ENCODE results near the gene PCDHGB5.
"Not testable (repeated sequence)": the region's sequence is repeated elsewhere in the genome, so short reads cannot be mapped to it uniquely, and the experiment has no call there.

The PCDHGB5 gene

DNA sequence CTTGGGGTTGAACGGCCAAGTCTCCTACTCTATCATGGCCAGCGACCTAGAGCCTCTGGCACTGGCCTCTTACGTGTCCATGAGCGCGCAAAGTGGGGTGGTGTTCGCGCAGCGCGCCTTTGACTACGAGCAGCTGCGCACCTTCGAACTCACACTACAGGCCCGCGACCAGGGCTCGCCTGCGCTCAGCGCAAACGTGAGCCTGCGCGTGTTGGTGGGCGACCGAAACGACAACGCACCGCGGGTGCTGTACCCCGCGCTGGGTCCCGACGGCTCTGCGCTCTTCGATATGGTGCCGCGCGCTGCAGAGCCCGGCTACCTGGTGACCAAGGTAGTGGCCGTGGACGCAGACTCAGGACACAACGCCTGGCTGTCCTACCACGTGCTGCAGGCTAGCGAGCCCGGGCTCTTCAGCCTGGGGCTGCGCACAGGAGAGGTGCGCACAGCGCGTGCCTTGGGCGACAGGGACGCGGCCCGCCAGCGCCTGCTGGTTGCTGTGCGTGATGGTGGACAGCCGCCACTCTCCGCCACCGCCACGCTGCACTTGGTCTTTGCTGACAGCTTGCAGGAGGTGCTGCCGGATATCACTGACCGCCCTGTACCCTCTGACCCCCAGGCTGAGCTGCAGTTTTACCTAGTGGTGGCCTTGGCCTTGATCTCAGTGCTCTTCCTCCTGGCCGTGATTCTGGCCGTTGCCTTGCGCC is 2.0 kb downstream of the PCDHGB5 start:
- Histone ChIP-seq H3K4me3 (ENCODE audit: low read length) (no peak overlapping the region), H3K27ac (ENCODE audit: low read depth, low read length) (no peak overlapping the region), H3K9ac (ENCODE audit: low read depth, low read length) (no peak overlapping the region), H3K9me3 (ENCODE audit: insufficient read depth, low read depth, low read length) (peaks cover 52% of the 10 kb centered on the region), H3K4me1 (ENCODE audit: insufficient read depth, low read length) (no peaks in the 10 kb centered on the region), H3K27me3 (ENCODE audit: insufficient read depth, low read length) (no peaks in the 10 kb centered on the region), H3K36me3 (ENCODE audit: insufficient read depth, low read length) (no peaks in the 10 kb centered on the region; the same call in 1 of the 2 replicates)
- 97% methylated on average over 61 of the region's 61 CpGs for WGBS

DNA sequence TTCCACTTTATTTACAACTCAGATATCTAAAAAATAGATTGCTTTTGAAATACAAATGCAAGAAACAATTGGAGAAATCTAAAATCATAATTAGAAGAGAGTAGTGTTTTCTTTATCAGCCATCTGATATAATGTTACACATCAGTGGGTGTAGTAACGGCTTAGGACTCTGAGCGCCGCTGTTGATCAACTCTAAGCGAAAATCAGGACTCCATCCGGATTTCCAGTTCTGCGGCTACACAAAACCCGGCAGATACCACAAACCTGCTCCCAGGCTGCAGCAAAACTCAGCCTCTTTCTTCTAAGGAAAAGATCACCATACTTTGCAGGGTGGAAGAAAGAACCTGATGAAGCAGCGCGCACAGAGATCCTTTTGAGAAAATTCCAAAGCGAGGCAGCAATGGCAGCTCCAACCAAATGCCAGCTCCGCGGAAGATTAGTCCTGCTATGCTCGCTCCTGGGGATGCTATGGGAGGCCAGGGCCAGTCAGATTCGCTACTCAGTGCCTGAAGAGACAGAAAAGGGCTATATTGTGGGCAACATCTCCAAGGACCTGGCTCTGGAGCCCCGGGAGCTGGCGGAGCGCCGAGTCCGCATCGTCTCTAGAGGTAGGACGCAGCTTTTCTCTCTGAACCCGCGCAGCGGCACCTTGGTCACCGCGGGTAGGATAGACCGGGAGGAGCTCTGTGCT is 5.0 kb downstream of the PCDHGB5 start, which contains the start of gene PCDHGA9:
TSS of gene PCDHGA9 (plus strand) at position 226 of the 691 bp plus-strand sequence. CDS start at position 401, 175 bp downstream.
- no peak within 1 kb of the TSS for H3K4me3 ChIP-seq (ENCODE audit: low read length)

DNA sequence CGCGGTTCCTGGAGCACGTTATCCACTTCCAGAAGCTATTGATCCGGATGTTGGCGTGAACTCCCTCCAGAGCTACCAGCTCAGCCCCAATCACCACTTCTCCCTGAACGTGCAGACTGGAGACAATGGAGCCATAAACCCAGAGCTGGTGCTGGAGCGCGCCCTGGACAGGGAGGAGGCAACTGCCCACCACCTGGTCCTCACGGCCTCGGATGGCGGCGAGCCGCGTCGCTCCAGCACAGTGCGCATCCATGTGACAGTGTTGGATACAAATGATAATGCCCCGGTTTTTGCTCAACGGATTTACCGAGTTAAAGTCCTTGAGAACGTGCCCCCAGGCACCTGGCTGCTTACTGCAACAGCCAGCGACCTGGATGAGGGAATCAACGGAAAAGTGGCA is 5.6 kb downstream of the PCDHGB5 start:
- WGBS, result 94% methylated on average over 22 of the region's 22 CpGs
- Histone ChIP-seq H3K27ac (ENCODE audit: low read depth, low read length) (no peak overlapping the region), H3K36me3 (ENCODE audit: insufficient read depth, low read length) (no peaks in the 10 kb centered on the region; the same call in 1 of the 2 replicates), H3K27me3 (ENCODE audit: insufficient read depth, low read length) (0 out of 2 replicates have a peak, but pooled peaks cover under 1% of the 10 kb centered on the region), H3K4me1 (ENCODE audit: insufficient read depth, low read length) (no peaks in the 10 kb centered on the region), H3K9me3 (ENCODE audit: insufficient read depth, low read depth, low read length) (peaks cover 29% of the 10 kb centered on the region), H3K4me3 (ENCODE audit: low read length) (no peak overlapping the region), H3K9ac (ENCODE audit: low read depth, low read length) (no peak overlapping the region)

More for the DNA sequence above, 5.0 kb downstream of the PCDHGB5 start, which contains the start of gene PCDHGA9:
- H3K4me1 ChIP-seq (ENCODE audit: insufficient read depth, low read length), result no peaks in the 10 kb centered on the region
- H3K27ac ChIP-seq (ENCODE audit: low read depth, low read length), result no peak within 1 kb of the TSS
- H3K36me3 ChIP-seq (ENCODE audit: insufficient read depth, low read length), result no peaks in the 10 kb centered on the region; the same call in 1 of the 2 replicates
- 94% methylated on average over 27 of the region's 27 CpGs for WGBS
- H3K27me3 ChIP-seq (ENCODE audit: insufficient read depth, low read length), result no peaks in the 10 kb centered on the region
- H3K9ac ChIP-seq (ENCODE audit: low read depth, low read length), result no peak within 1 kb of the TSS
- H3K9me3 ChIP-seq (ENCODE audit: insufficient read depth, low read depth, low read length), result peaks cover 30% of the 10 kb centered on the region

DNA sequence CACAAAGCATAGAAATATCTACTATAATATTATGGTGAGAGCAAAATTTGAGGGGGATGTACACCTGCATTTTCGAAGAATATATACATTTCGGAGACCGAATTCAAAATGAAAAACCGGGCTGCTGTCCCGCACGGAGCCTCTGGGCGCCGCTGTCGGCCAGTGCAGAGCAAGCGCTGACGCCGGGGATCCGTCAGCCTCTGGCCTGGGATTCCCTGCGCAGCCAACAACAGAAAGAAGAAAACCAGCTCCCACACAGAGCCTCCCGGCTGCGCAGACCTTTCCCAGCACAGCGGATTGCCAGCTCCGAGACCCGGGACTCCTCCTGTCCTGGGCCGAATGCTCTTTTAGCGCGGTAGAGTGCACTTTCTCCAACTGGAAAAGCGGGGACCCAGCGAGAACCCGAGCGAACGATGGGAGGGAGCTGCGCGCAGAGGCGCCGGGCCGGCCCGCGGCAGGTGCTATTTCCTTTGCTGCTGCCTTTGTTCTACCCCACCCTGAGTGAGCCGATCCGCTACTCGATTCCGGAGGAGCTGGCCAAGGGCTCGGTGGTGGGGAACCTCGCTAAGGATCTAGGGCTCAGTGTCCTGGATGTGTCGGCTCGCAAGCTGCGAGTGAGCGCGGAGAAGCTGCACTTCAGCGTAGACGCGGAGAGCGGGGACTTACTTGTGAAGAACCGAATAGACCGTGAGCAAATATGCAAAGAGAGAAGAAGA is 10.2 kb downstream of the PCDHGB5 start, which contains the start of gene PCDHGB6:
TSS of gene PCDHGB6 (plus strand) at position 232 of the 716 bp plus-strand sequence. CDS start at position 414, 182 bp downstream.
- WGBS, result 66% methylated on average over 49 of the region's 51 CpGs
- H3K9me3 ChIP-seq (ENCODE audit: insufficient read depth, low read depth, low read length), result peaks cover 10% of the 10 kb centered on the region; the same call in 1 of the 2 replicates
- not testable (repeated sequence) for H3K4me1 ChIP-seq (ENCODE audit: insufficient read depth, low read length); H3K36me3 ChIP-seq (ENCODE audit: insufficient read depth, low read length); H3K27ac ChIP-seq (ENCODE audit: low read depth, low read length); H3K27me3 ChIP-seq (ENCODE audit: insufficient read depth, low read length)
- H3K9ac ChIP-seq (ENCODE audit: low read depth, low read length), result peak within 1 kb of the TSS; percentile 71
- H3K4me3 ChIP-seq (ENCODE audit: low read length), result peak within 1 kb of the TSS; percentile 69

DNA sequence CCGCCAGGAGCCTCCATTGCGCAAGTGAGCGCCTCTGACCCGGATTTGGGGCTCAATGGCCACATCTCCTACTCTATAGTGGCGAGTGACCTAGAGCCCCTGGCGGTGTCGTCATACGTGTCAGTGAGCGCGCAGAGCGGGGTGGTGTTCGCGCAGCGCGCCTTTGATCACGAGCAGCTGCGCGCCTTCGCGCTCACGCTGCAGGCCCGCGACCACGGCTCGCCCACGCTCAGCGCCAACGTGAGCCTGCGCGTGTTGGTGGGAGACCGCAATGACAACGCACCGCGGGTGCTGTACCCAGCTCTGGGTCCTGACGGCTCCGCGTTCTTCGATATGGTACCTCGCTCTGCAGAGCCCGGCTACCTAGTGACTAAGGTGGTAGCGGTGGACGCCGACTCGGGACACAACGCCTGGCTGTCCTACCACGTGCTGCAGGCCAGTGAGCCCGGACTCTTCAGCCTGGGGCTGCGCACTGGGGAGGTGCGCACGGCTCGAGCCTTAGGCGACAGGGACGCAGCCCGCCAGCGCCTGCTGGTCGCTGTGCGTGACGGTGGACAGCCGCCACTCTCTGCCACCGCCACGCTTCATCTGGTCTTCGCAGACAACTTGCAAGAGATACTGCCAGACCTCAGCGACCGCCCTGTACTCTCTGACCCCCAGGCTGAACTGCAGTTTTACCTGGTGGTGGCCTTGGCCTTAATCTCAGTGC is 12.0 kb downstream of the PCDHGB5 start:
- no peak overlapping the region for H3K4me3 ChIP-seq (ENCODE audit: low read length)
- H3K27ac ChIP-seq (ENCODE audit: low read depth, low read length), result no peak overlapping the region
- H3K9me3 ChIP-seq (ENCODE audit: insufficient read depth, low read depth, low read length), result peaks cover 16% of the 10 kb centered on the region; the same call in 1 of the 2 replicates
- no peak overlapping the region for H3K9ac ChIP-seq (ENCODE audit: low read depth, low read length)
- H3K27me3 ChIP-seq (ENCODE audit: insufficient read depth, low read length), result peaks cover 10% of the 10 kb centered on the region
- H3K36me3 ChIP-seq (ENCODE audit: insufficient read depth, low read length), result peaks cover 3% of the 10 kb centered on the region; the same call in 1 of the 2 replicates
- H3K4me1 ChIP-seq (ENCODE audit: insufficient read depth, low read length), result no peaks in the 10 kb centered on the region
- WGBS, result 97% methylated on average over 64 of the region's 64 CpGs

DNA sequence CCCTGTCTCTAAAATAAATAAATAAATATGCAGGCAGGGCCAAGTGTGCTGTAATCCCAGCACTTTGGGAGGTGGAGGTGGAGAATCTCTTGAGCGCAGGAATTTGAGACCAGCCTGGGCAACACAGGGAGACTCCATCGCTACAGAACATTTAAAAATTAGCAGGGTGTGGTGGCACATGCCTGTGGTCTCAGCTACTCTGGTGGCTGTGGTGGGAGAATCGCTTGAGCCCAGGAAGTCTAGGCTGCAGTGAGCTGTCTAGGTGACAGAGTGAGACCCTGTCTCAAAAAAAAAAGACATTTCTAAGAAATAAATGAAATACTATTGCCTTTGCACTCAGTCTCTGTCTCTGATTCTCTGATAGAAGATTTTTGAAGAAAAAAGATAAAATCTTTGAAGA is 13.8 kb downstream of the PCDHGB5 start:
- 97% methylated on average over 3 of the region's 3 CpGs for WGBS
- Histone ChIP-seq H3K36me3 (ENCODE audit: insufficient read depth, low read length) (peaks cover 3% of the 10 kb centered on the region; the same call in 1 of the 2 replicates), H3K27ac (ENCODE audit: low read depth, low read length) (no peak overlapping the region), H3K9me3 (ENCODE audit: insufficient read depth, low read depth, low read length) (peaks cover 21% of the 10 kb centered on the region; the same call in 1 of the 2 replicates), H3K27me3 (ENCODE audit: insufficient read depth, low read length) (peaks cover 10% of the 10 kb centered on the region), H3K4me1 (ENCODE audit: insufficient read depth, low read length) (no peaks in the 10 kb centered on the region), H3K4me3 (ENCODE audit: low read length) (no peak overlapping the region), H3K9ac (ENCODE audit: low read depth, low read length) (no peak overlapping the region)

DNA sequence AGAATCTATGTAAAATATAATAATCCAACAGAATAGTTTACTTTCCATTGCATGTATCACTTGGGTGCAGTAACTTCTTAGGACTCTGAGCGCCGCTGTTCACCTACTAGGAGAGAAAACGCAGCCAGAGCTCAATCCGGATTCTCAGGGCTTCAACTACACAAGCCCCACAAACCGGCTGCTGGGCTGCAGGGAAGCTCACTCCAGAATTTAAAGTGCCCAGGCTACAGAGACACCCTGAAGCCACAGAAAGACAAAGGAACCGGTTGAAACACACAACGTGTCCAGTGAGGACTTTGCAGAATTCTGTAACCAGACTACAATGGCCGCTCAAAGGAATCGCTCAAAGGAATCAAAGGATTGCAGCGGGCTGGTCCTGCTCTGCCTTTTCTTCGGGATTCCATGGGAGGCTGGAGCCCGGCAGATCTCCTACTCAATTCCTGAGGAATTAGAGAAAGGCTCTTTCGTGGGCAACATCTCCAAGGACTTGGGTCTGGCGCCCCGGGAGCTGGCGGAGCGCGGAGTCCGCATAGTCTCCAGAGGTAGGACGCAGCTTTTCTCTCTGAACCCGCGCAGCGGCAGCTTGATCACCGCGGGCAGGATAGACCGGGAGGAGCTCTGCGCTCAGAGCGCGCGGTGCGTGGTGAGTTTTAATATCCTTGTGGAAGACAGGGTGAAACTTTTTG is 15.2 kb downstream of the PCDHGB5 start, which contains the start of gene PCDHGA10:
TSS of gene PCDHGA10 (plus strand) at position 134 of the 686 bp plus-strand sequence. CDS start at position 323, 189 bp downstream.
- Histone ChIP-seq H3K9ac (ENCODE audit: low read depth, low read length) (peak within 1 kb of the TSS; percentile 71), H3K9me3 (ENCODE audit: insufficient read depth, low read depth, low read length) (peaks cover 21% of the 10 kb centered on the region; the same call in 1 of the 2 replicates), H3K4me3 (ENCODE audit: low read length) (peak within 1 kb of the TSS; percentile 77), H3K4me1 (ENCODE audit: insufficient read depth, low read length) (no peaks in the 10 kb centered on the region), H3K27ac (ENCODE audit: low read depth, low read length) (no peak within 1 kb of the TSS), H3K27me3 (ENCODE audit: insufficient read depth, low read length) (peaks cover 10% of the 10 kb centered on the region), H3K36me3 (ENCODE audit: insufficient read depth, low read length) (peaks cover 3% of the 10 kb centered on the region; the same call in 1 of the 2 replicates)
- 85% methylated on average over 31 of the region's 31 CpGs for WGBS

DNA sequence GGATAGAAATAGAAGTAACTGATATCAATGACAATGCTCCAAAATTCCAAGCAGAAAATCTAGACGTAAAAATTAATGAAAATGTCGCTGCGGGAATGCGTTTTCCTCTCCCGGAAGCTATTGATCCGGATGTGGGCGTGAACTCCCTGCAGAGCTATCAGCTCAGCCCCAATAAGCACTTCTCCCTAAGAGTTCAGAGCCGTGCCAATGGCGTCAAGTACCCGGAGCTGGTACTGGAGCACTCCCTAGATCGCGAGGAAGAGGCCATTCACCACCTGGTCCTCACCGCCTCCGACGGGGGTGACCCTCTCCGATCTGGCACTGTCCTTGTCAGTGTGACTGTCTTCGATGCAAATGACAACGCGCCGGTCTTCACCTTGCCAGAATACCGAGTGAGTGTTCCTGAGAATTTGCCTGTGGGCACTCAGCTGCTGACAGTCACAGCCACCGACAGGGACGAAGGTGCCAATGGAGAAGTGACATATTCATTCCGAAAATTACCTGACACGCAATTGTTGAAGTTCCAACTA is 15.9 kb downstream of the PCDHGB5 start:
- peaks cover 12% of the 10 kb centered on the region for H3K27me3 ChIP-seq (ENCODE audit: insufficient read depth, low read length)
- H3K4me3 ChIP-seq (ENCODE audit: low read length), result peak overlapping the region; percentile 77
- H3K9me3 ChIP-seq (ENCODE audit: insufficient read depth, low read depth, low read length), result peaks cover 26% of the 10 kb centered on the region
- H3K9ac ChIP-seq (ENCODE audit: low read depth, low read length), result peak overlapping the region; percentile 71; the same call in 1 of the 2 replicates
- H3K36me3 ChIP-seq (ENCODE audit: insufficient read depth, low read length), result peaks cover 6% of the 10 kb centered on the region; the same call in 1 of the 2 replicates
- H3K27ac ChIP-seq (ENCODE audit: low read depth, low read length), result no peak overlapping the region
- H3K4me1 ChIP-seq (ENCODE audit: insufficient read depth, low read length), result no peaks in the 10 kb centered on the region
- 90% methylated on average over 25 of the region's 25 CpGs for WGBS

DNA sequence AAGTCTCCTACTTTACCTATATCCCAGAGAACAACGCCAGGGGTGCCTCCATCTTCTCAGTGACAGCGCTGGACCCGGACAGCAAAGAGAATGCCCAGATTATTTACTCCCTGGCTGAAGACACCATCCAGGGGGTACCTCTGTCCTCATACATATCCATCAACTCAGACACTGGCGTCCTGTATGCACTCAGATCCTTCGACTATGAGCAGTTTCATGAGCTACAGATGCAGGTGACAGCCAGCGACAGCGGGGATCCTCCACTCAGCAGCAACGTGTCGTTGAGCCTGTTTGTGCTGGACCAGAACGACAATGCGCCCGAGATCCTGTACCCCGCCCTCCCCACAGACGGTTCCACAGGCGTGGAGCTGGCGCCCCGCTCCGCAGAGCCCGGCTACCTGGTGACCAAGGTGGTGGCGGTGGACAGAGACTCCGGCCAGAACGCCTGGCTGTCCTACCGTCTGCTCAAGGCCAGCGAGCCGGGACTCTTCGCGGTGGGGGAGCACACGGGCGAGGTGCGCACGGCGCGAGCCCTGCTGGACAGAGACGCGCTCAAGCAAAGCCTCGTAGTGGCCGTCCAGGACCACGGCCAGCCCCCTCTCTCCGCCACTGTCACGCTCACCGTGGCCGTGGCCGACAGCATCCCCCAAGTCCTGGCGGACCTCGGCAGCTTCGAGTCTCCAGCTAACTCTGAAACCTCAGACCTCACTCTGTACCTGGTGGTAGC is 17.0 kb downstream of the PCDHGB5 start:
- peaks cover 33% of the 10 kb centered on the region for H3K9me3 ChIP-seq (ENCODE audit: insufficient read depth, low read depth, low read length)
- WGBS, result 96% methylated on average over 46 of the region's 46 CpGs
- H3K4me3 ChIP-seq (ENCODE audit: low read length); H3K9ac ChIP-seq (ENCODE audit: low read depth, low read length); H3K27me3 ChIP-seq (ENCODE audit: insufficient read depth, low read length); H3K27ac ChIP-seq (ENCODE audit: low read depth, low read length); H3K4me1 ChIP-seq (ENCODE audit: insufficient read depth, low read length): not testable (repeated sequence)
- H3K36me3 ChIP-seq (ENCODE audit: insufficient read depth, low read length), result peaks cover 14% of the 10 kb centered on the region; the same call in 1 of the 2 replicates
